ENCODE data around the gene BCL6.

The BCL6 gene

GRCh38 chr3:187733371-187733770, 11.9 kb downstream of the BCL6 start:
- ChIA-PET CTCF (interaction anchor here (1.4 to 11.9 kb wide), 3 partner anchors 13 to 1221 kb away, joined by 3 to 530 read pairs (median 4); no protein-coding TSS in a partner anchor), POLR2A (interaction anchor here (0.6 kb wide), 1 partner anchor 365 kb away, joined by 7 read pairs; no protein-coding TSS in a partner anchor)
- TF ChIP-seq CTCF (IDR thresholded peaks at IDR 0.05; ENCODE audit: control extremely low read depth, extremely low read depth, low read depth, missing control alignments): no peak
- no peak for DNase-seq (ENCODE audit: extremely low spot score)

- no peak for DNase-seq (ENCODE audit: extremely low spot score)
- CTCF ChIA-PET: interaction anchor here (1.0 to 11.9 kb wide), 6 partner anchors 9 to 1225 kb away, joined by 3 to 530 read pairs (median 8); no protein-coding TSS in a partner anchor
- POLR2A ChIA-PET: no interaction called here
- TF ChIP-seq CTCF (IDR thresholded peaks at IDR 0.05; ENCODE audit: control extremely low read depth, extremely low read depth, low read depth, missing control alignments): no peak
Observed at GRCh38 chr3:187729598-187729997, 15.7 kb downstream of the BCL6 start.

- TF ChIP-seq CTCF (IDR thresholded peaks at IDR 0.05; ENCODE audit: control extremely low read depth, extremely low read depth, low read depth, missing control alignments): no peak
- DNase-seq (ENCODE audit: extremely low spot score): no peak
- ChIA-PET CTCF (interaction anchor here (1.0 to 3.8 kb wide), 4 partner anchors 10 to 14 kb away, joined by 3 to 42 read pairs (median 7); no protein-coding TSS in a partner anchor), POLR2A (no interaction called here)
Observed at GRCh38 chr3:187728940-187729583, 16.2 kb downstream of the BCL6 start.

- no peak for DNase-seq (ENCODE audit: extremely low spot score)
- ChIA-PET CTCF (interaction anchor here (1.0 to 3.8 kb wide), 4 partner anchors 10 to 15 kb away, joined by 3 to 42 read pairs (median 4); no protein-coding TSS in a partner anchor), POLR2A (no interaction called here)
- no peak for TF ChIP-seq CTCF (IDR thresholded peaks at IDR 0.05; ENCODE audit: control extremely low read depth, extremely low read depth, low read depth, missing control alignments)
Observed at GRCh38 chr3:187728248-187728647, 17.0 kb downstream of the BCL6 start.

- CTCF ChIA-PET: interaction anchor here (1.2 to 3.8 kb wide), 3 partner anchors 11 to 407 kb away, joined by 4 to 42 read pairs (median 5); no protein-coding TSS in a partner anchor
- TF ChIP-seq CTCF (IDR thresholded peaks at IDR 0.05; ENCODE audit: control extremely low read depth, extremely low read depth, low read depth, missing control alignments): no peak
- DNase-seq (ENCODE audit: extremely low spot score): no peak
- POLR2A ChIA-PET: no interaction called here
Observed at GRCh38 chr3:187726564-187726963, 18.7 kb downstream of the BCL6 start.

GRCh38 chr3:187725653-187726370, 19.5 kb downstream of the BCL6 start:
- no peak for DNase-seq (ENCODE audit: extremely low spot score)
- CTCF ChIA-PET: interaction anchor here (1.2 to 3.8 kb wide), 3 partner anchors 11 to 406 kb away, joined by 4 to 42 read pairs (median 5); no protein-coding TSS in a partner anchor
- TF ChIP-seq CTCF (IDR thresholded peaks at IDR 0.05; ENCODE audit: control extremely low read depth, extremely low read depth, low read depth, missing control alignments): no peak
- POLR2A ChIA-PET: no interaction called here
